Myocyte (in vitro differentiated cells): Measurements from ENCODE around the gene POLR1E. TPM values are rescaled to one million over a fixed set of nuclear protein-coding genes. Genes with fewer than 3 reads are reported as not detected.
"Not testable (repeated sequence)": the region's sequence is repeated elsewhere in the genome, so short reads cannot be mapped to it uniquely, and the experiment has no call there.

Experiments
- DNase-seq: peaks from one replicate; pipeline ENCODE4 v3.0.0-alpha.2; 2012; ENCODE audit warnings: low read depth
- total RNA-seq: library from RNA; depleted of rRNA; stranded (reverse); fragments of >200 nt; gene quantifications from 2 replicates; pipeline ENCODE4 v1.2.3, GENCODE V29; 2014

Gene POLR1E
- total RNA-seq, 1 donor from 2014 or later = 20.9 TPM

GRCh38 chr9:37464426-37465248, 21.1 kb upstream of the POLR1E start:
- peak; percentile 76 for DNase-seq

- peak; percentile 100 for DNase-seq
These were observed 20.3 kb upstream of the POLR1E start, which contains the start of gene ZBTB5 for GRCh38 chr9:37465249-37466036. TSS of gene ZBTB5 (minus strand) at chr9:37465450. CDS start at chr9:37442551, 22,899 bp downstream.

GRCh38 chr9:37466037-37466709, 19.6 kb upstream of the POLR1E start:
- DNase-seq = peak; percentile 92

- DNase-seq = not testable (repeated sequence)
These were observed 18.2 kb upstream of the POLR1E start for GRCh38 chr9:37467530-37467929.

- no peak for DNase-seq
These were observed 17.1 kb upstream of the POLR1E start for GRCh38 chr9:37468620-37469019.

- DNase-seq = peak; percentile 75
These were observed 13.6 kb upstream of the POLR1E start for GRCh38 chr9:37471942-37472684.

- DNase-seq = not testable (repeated sequence)
These were observed 11.8 kb upstream of the POLR1E start for GRCh38 chr9:37473982-37474381.

GRCh38 chr9:37474438-37474837, 11.3 kb upstream of the POLR1E start:
- DNase-seq = no peak

- no peak for DNase-seq
These were observed 8.8 kb upstream of the POLR1E start for GRCh38 chr9:37476930-37477329.

GRCh38 chr9:37477443-37477842, 8.3 kb upstream of the POLR1E start:
- not testable (repeated sequence) for DNase-seq

- DNase-seq = not testable (repeated sequence)
These were observed 7.6 kb upstream of the POLR1E start for GRCh38 chr9:37477987-37478619.

- no peak for DNase-seq
These were observed 5.0 kb upstream of the POLR1E start for GRCh38 chr9:37480759-37481158.

GRCh38 chr9:37486256-37486615, 488 bp downstream of the POLR1E start:
- DNase-seq = no peak

GRCh38 chr9:37486616-37487548, 1.1 kb downstream of the POLR1E start:
- DNase-seq = peak; percentile 78

- DNase-seq = no peak
These were observed 6.2 kb downstream of the POLR1E start for GRCh38 chr9:37491939-37492338.

GRCh38 chr9:37495571-37495970, 9.8 kb downstream of the POLR1E start:
- no peak for DNase-seq

- no peak for DNase-seq
These were observed 10.3 kb downstream of the POLR1E start for GRCh38 chr9:37496020-37496419.

- DNase-seq = no peak
These were observed 11.6 kb downstream of the POLR1E start for GRCh38 chr9:37497320-37497719.

GRCh38 chr9:37498457-37498856, 12.7 kb downstream of the POLR1E start:
- DNase-seq = no peak
